Osteocyte (in vitro differentiated cells): ENCODE results near the gene SPAG17. TPM values are rescaled to one million over a fixed set of nuclear protein-coding genes. Genes with fewer than 3 reads are reported as not detected.

Source experiments
- DNase-seq: peaks from one replicate; pipeline ENCODE4 v3.0.0; 2021; ENCODE audit warnings: mixed read lengths; ENCODE audit not compliant: unreplicated experiment; ENCODE audit errors: extremely low spot score
- H3K27ac Mint-ChIP-seq: one replicate; pipeline ENCODE4 v1.8.0; 2021; ENCODE audit warnings: mild to moderate bottlenecking, mixed read lengths; ENCODE audit not compliant: unreplicated experiment
- H3K27me3 Mint-ChIP-seq: one replicate; pipeline ENCODE4 v1.8.0; 2021; ENCODE audit warnings: mixed read lengths; ENCODE audit not compliant: unreplicated experiment
- H3K36me3 Mint-ChIP-seq: one replicate; pipeline ENCODE4 v1.8.0; 2021; ENCODE audit warnings: mixed read lengths; ENCODE audit not compliant: unreplicated experiment
- H3K4me1 Mint-ChIP-seq: one replicate; pipeline ENCODE4 v1.8.0; 2021; ENCODE audit warnings: mixed read lengths; ENCODE audit not compliant: unreplicated experiment
- H3K4me3 Mint-ChIP-seq: one replicate; pipeline ENCODE4 v1.8.0; 2021; ENCODE audit warnings: mild to moderate bottlenecking, moderate library complexity, mixed read lengths; ENCODE audit not compliant: unreplicated experiment
- H3K9me3 Mint-ChIP-seq: one replicate; pipeline ENCODE4 v1.8.0; 2021; ENCODE audit warnings: mixed read lengths; ENCODE audit not compliant: unreplicated experiment
- CTCF ChIP-seq: fragments of 200-600 bp; sonication (generic); IDR thresholded peaks from 2 replicates; pipeline ENCODE4 v1.5.0; 2021; ENCODE audit warnings: antibody characterized with exemption, mild to moderate bottlenecking, moderate library complexity
- total RNA-seq: library from RNA; stranded (reverse); gene quantifications from 2 replicates; pipeline ENCODE4 v1.2.1, GENCODE V29; 2021

Gene SPAG17
- total RNA-seq, 1 donor from 2014 or later = not detected

GRCh38 chr1:118149799-118150198 lies 35.2 kb downstream of the SPAG17 start:
- Mint-ChIP-seq H3K27ac (no peak overlapping the region), H3K27me3 (no peaks in the 10 kb centered on the region), H3K9me3 (peaks cover 4% of the 10 kb centered on the region), H3K36me3 (no peaks in the 10 kb centered on the region), H3K4me1 (peaks cover 22% of the 10 kb centered on the region), H3K4me3 (no peak overlapping the region)
- no peak for DNase-seq
- TF ChIP-seq CTCF = no peak

- H3K4me3 Mint-ChIP-seq = no peak overlapping the region
Measured at GRCh38 chr1:118148034-118148433, 37.0 kb downstream of the SPAG17 start.

GRCh38 chr1:118147522-118147921 lies 37.5 kb downstream of the SPAG17 start:
- H3K27ac Mint-ChIP-seq = no peak overlapping the region
- no peak overlapping the region for H3K4me3 Mint-ChIP-seq
- H3K9me3 Mint-ChIP-seq = peaks cover 4% of the 10 kb centered on the region
- no peak for DNase-seq
- peaks cover 39% of the 10 kb centered on the region for H3K4me1 Mint-ChIP-seq
- H3K36me3 Mint-ChIP-seq = no peaks in the 10 kb centered on the region
- TF ChIP-seq CTCF = no peak
- no peaks in the 10 kb centered on the region for H3K27me3 Mint-ChIP-seq

More at GRCh38 chr1:118148034-118148433, 37.0 kb downstream of the SPAG17 start:
- DNase-seq = no peak
- Mint-ChIP-seq H3K9me3 (peaks cover 4% of the 10 kb centered on the region), H3K27me3 (no peaks in the 10 kb centered on the region), H3K27ac (no peak overlapping the region), H3K36me3 (no peaks in the 10 kb centered on the region), H3K4me1 (peaks cover 39% of the 10 kb centered on the region)
- TF ChIP-seq CTCF = no peak

GRCh38 chr1:118145721-118146120 lies 39.3 kb downstream of the SPAG17 start:
- peaks cover 4% of the 10 kb centered on the region for H3K9me3 Mint-ChIP-seq
- H3K36me3 Mint-ChIP-seq = no peaks in the 10 kb centered on the region
- no peak for DNase-seq
- H3K4me3 Mint-ChIP-seq = no peak overlapping the region
- TF ChIP-seq CTCF = no peak
- no peak overlapping the region for H3K27ac Mint-ChIP-seq
- H3K4me1 Mint-ChIP-seq = peaks cover 39% of the 10 kb centered on the region
- no peaks in the 10 kb centered on the region for H3K27me3 Mint-ChIP-seq

- peaks cover 4% of the 10 kb centered on the region for H3K9me3 Mint-ChIP-seq
- no peaks in the 10 kb centered on the region for H3K27me3 Mint-ChIP-seq
- H3K4me3 Mint-ChIP-seq = no peak overlapping the region
- no peak for TF ChIP-seq CTCF
- no peak for DNase-seq
- H3K27ac Mint-ChIP-seq = peak overlapping the region; percentile 79
- H3K4me1 Mint-ChIP-seq = peaks cover 39% of the 10 kb centered on the region
- H3K36me3 Mint-ChIP-seq = no peaks in the 10 kb centered on the region
Measured at GRCh38 chr1:118144684-118145083, 40.3 kb downstream of the SPAG17 start.
